Lower leg skin (tissue), 4 donors: Measurements from ENCODE around the gene ACTR5. TPM values are rescaled to one million over a fixed set of nuclear protein-coding genes. Genes with fewer than 3 reads are reported as not detected.

Source experiments
- DNase-seq, 2 donors: peaks; one replicate each; pipeline ENCODE4 v3.0.0-alpha.2; 2019; ENCODE audit warnings: low spot score in 2 of 2
- H3K4me3 ChIP-seq: fragments of 200-600 bp; sonication (generic); 2 replicates; pipeline ENCODE4 v1.5.1; 2017; ENCODE audit warnings: mild to moderate bottlenecking, low read depth; ENCODE audit not compliant: poor library complexity, severe bottlenecking
- CTCF ChIP-seq, 3 donors: fragments of 450-650 bp; IDR thresholded peaks; one replicate each; pipeline ENCODE4 v1.5.1; 2016; ENCODE audit warnings: antibody characterized with exemption in 3 of 3, mild to moderate bottlenecking in 3 of 3, moderate library complexity in 2 of 3
- POLR2A ChIP-seq, 2 donors: fragments of 450-650 bp; IDR thresholded peaks; one replicate each; pipeline ENCODE4 v1.6.1; 2016 to 2017; ENCODE audit warnings: antibody characterized with exemption in 2 of 2, mild to moderate bottlenecking in 1 of 2, moderate library complexity in 1 of 2
- WGBS, 2 donors: methylation state at CpG; one replicate each; pipeline ENCODE4 v1.1.5; 2018; 5-methylcytosine and 5-hydroxymethylcytosine counted together
- intact Hi-C: fragments of 100-400 bp; cut with DNase I; formaldehyde crosslinking; loops from one replicate; pipeline ENCODE4 v1.15.0; 2023; ENCODE audit warnings: low total_unique reads
- total RNA-seq, 4 donors: library from RNA; depleted of rRNA; stranded (reverse); fragments of >200 nt; gene quantifications; one replicate each; pipeline ENCODE4 v1.1.0, GENCODE V29; 2016

ACTR5 gene
- total RNA-seq, 4 donors from 2014 or later: 7.3 to 11.7 (median 10.8) TPM

- no peak for DNase-seq
- H3K4me3 ChIP-seq: no peak overlapping the region
- 91 to 94% methylated on average over 2 of the region's 2 CpGs for WGBS, 2 donors
- TF ChIP-seq POLR2A (IDR thresholded peaks at IDR 0.05) (no peak), CTCF (IDR thresholded peaks at IDR 0.05) (no peak)
- intact Hi-C loops: loop anchor here (5.0 kb wide), 1 partner anchor 98 kb away; no protein-coding TSS in a partner anchor
Measured at GRCh38 chr20:38745757-38746156, 2.5 kb upstream of the ACTR5 start.

- TF ChIP-seq CTCF (IDR thresholded peaks at IDR 0.05) (no peak), POLR2A (IDR thresholded peaks at IDR 0.05) (no peak)
- intact Hi-C loops: loop anchor here (5.0 kb wide), 1 partner anchor 100 kb away; no protein-coding TSS in a partner anchor
- 12 to 15% methylated on average over 35 to 39 of the region's 39 CpGs for WGBS, 2 donors
- H3K4me3 ChIP-seq: no peak overlapping the region
- DNase-seq: peak in 1 of 2 donors; percentile 62
Measured at GRCh38 chr20:38747495-38748096, 664 bp upstream of the ACTR5 start.

- 1% methylated on average over 10 of the region's 10 CpGs for WGBS, 2 donors
- intact Hi-C loops: loop anchor here (5.0 kb wide), 1 partner anchor 102 kb away; no protein-coding TSS in a partner anchor
- TF ChIP-seq CTCF (IDR thresholded peaks at IDR 0.05) (no peak), POLR2A (IDR thresholded peaks at IDR 0.05) (no peak)
- peak in 1 of 2 donors; percentile 24 for DNase-seq
- H3K4me3 ChIP-seq: peak overlapping the region; percentile 85
Measured at GRCh38 chr20:38748861-38749149, 545 bp downstream of the ACTR5 start.

GRCh38 chr20:38751360-38751976 is 3.2 kb downstream of the ACTR5 start:
- intact Hi-C loops: no loop called here
- H3K4me3 ChIP-seq: no peak overlapping the region
- TF ChIP-seq CTCF (IDR thresholded peaks at IDR 0.05) (no peak), POLR2A (IDR thresholded peaks at IDR 0.05) (no peak)
- peak in 1 of 2 donors; percentile 48 for DNase-seq
- 53 to 54% methylated on average over 5 of the region's 5 CpGs for WGBS, 2 donors

- intact Hi-C loops: no loop called here
- H3K4me3 ChIP-seq: no peak overlapping the region
- 51 to 58% methylated on average over 4 of the region's 4 CpGs for WGBS, 2 donors
- TF ChIP-seq POLR2A (IDR thresholded peaks at IDR 0.05) (no peak), CTCF (IDR thresholded peaks at IDR 0.05) (no peak)
- DNase-seq: peak in 1 of 2 donors; percentile 66
Measured at GRCh38 chr20:38752029-38752428, 3.8 kb downstream of the ACTR5 start.
